Fibroblast of skin of abdomen (primary cell): ENCODE results near the gene JAKMIP2.

Experiments
- DNase-seq: peaks from one replicate; pipeline ENCODE4 v3.0.0-alpha.2; 2013

The JAKMIP2 gene

DNA sequence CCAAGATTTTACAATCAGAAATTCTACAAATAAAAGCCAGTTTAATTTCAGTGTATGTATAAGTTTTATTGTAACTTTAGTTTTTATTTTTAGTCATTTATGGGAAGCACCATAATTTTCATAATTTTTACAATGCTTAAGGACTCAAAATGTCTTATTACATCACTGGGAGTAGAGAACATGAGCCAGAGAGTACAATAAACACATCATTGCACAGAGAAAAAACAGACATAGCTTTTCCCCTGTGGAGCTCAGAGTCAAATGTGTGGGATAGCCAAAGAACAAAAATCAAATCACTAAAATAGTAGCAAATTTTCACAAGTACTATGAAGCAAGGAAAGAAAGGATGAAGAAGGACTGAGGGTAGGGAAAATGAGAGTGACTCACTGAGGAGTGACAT lies 5.5 kb upstream of the JAKMIP2 start:
- DNase-seq = no peak

- DNase-seq = no peak
Measured at GRCh38 chr5:147786142-147786541, 3.6 kb upstream of the JAKMIP2 start.

DNA sequence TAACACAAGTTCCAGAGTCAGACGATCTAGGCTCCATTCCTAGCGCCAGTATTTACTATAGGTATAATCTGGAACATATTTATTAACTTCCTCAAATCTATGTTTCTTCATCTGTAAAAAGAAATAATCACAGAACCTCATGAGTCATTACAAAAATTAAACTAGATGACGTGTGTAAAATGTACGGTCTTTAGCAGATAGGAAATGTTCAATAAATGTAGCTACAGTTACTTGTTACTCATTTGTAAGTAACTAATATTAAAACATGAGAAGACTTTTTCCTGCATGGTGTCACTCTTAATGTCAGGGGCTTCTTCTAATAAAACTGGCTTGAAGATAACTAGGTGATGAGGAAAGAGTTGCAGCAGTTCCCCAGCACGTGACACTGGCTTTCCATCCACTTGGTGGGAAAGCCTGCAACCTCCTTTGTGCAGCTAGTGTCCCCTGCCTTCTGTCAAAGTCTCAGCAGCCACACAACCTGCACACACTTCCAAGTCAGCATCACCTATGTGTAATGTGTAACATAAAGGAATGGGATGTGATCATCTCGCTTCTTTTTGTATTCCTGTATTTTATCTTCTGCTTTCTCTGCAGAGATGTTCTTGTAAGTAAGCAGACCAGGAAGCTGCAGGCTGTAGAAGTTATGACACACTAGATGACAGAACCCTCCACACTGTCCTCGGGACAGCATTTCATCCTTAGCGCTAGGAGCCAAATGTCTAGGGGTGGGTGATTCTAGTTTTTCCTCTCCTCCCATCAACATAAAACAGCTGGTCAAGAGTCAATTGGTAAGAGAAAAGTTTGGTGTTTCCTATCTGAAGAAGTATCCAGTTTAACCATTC lies 1.8 kb upstream of the JAKMIP2 start:
- no peak for DNase-seq

DNA sequence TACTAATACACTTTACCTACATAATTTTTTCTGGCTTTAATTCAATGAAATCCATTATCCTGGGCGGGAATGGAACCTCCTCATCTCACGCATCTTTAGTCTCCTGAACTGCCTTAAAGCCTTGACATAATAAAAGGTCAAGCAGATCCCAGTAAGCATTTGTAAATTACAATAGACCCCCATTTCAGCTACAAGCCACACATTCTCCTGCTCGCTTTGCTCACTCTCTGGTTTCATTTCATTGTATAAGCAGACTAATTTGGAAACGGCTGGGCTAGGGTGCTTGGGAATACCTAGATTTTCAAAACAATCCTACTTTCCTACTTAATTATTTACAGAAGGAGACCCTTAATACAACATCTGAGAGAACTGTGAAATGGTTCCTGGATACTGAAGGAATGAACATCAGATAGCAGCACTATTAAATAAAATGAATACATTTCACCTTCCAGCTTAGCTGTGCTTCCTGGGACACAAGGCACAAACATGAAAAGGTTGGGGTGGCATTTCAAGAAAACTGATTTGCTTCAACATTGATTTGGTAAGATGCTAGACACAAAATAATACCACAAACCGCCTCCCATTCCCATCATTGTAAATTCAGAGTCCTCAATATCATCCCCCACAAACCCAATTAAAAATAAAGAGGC lies 1.5 kb downstream of the JAKMIP2 start:
- DNase-seq = no peak

DNA sequence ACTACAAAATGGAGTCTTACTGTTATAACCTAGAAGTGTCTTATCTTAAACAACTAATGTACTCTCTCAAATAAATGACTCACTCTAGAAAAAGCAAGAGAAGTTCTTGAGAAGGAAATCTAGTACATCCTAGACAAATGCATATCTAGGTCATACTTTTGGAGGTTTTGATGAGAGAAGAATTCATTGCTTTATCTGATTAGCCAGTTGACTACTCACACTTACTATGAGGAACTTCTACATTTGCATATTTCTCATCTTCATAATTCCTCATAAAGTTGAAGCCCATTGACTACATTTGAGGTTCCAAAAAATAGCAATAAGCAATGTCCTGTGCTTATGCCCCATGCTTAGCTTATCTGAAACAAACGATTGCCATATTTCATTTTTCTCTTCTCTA lies 2.8 kb downstream of the JAKMIP2 start:
- no peak for DNase-seq

DNA sequence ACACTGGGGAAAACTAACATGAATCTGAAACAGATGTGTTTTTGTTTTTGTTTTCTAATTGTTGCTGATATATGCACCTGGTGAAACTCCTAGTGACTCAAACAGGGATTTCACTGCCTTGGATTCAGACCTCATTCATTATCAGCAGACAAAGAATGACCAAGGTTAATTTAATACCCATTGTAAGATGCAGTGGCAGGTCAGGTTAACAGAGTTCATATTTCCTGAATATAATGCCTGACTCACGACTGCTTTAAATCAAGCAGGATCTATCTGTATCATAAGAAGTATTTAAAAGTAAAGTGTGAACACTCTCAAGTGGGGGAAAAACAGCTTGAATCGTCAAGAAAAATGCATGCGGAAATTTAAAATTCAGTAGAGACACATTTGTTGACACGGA lies 5.5 kb downstream of the JAKMIP2 start:
- no peak for DNase-seq

DNA sequence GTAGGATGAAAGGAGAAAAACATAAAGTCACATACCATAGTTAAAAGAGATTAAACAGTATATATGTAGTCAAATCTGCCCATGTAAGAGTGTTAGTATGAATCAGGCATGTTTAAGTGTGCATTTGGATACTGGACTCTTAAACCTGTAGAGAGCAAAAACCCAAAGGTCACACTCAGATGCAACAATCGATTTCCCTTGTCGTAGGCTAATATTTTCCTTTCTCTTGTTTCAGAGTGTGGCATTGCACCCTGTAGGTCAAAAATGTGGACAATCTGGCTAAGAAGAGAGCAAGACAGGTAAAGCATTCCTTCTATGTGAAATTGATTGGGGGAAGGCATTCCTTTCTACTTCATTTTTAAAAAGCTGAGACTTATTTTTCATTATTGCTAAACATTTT lies 8.9 kb downstream of the JAKMIP2 start:
- DNase-seq = no peak

GRCh38 chr5:147773139-147773538 lies 9.4 kb downstream of the JAKMIP2 start:
- DNase-seq = no peak

- DNase-seq = no peak
Measured at GRCh38 chr5:147767048-147767447, 15.5 kb downstream of the JAKMIP2 start.

DNA sequence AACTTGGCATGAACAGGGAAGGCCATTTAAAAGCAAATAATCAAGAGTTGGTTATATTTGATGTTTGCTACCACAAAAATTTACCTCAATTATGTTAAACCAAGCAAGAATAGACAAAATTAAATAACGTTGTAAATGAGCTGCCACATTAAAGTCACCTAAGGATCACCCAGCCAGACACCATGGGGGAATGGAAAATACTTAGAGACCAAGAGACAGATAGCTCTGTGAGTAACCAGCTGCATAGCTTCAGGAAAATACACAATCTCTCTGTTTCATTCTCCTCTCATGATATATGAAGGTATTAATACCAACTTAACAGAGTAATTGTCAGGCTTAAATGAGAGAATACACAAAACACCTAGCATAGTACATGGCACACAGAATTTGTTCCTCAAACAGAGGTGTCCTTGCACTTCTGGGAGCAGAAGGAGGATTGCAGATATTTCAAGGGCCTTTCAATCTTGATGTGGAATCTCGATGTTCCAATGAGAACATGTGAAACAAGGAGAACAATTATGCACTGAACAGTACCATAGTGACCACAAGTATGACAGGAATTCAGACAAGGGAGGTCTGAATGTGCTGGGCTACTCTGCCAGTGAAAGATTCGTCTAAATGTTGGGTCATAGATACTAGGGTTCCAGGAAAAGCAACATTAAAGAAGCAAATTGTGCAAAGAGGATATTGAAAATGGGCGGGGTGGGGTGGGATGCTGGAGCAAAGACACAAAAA lies 18.6 kb downstream of the JAKMIP2 start:
- peak; percentile 59 for DNase-seq

DNA sequence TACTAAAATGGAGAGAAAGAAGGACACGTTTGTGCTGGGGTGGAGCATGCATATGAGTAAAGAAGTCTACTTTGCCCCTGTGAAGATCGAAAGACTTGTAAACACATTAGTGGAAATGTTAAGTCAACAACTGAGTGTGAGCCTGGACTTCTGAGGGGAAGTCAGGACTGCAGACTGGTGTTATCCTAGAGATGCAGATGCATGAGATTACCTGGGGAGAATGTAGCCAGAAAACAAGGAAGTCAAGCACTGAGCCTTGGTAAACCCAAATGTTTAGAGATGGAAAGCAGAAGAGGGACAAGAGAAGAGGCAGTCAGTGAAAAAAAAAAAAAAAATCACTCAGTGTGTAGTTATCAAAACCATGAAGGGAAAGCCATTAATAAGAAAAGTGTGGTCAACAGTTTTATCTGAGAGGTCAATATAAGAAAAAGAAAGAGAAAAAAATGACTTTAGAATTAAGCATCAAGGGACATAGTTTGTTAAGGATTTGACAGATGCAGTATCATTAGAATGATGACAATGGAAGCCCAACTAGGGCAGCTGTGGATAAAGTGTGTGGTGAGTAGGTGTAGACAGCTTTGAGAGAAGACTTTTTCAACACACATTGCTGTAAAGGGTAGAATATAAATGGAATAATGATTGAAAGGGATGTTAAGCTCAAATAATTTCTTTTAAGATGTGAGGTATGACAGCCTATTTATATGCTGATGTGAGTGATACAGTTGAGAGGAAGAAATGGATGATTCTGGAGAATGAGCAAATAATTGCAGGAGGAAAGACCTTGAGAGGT lies 22.2 kb downstream of the JAKMIP2 start:
- DNase-seq = no peak

DNA sequence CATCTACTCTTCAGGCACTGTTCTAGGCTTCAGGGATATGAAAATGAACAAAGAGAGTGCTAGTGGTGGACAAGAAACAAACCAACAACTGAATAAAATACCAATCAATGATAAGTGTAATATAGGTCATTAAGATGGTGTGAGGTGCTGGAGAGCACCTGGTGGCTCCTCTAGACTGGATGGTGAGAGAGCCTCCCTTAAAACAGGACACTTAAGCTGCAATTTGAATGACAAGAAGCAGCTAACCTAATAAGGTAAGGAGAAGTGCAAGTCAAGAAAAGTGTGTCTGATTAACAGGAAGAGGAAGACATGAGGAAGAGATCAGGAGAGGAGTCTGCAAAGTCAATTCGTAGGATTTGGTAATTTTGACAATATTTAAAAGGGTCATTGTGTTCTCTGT lies 23.1 kb downstream of the JAKMIP2 start:
- DNase-seq = no peak

DNA sequence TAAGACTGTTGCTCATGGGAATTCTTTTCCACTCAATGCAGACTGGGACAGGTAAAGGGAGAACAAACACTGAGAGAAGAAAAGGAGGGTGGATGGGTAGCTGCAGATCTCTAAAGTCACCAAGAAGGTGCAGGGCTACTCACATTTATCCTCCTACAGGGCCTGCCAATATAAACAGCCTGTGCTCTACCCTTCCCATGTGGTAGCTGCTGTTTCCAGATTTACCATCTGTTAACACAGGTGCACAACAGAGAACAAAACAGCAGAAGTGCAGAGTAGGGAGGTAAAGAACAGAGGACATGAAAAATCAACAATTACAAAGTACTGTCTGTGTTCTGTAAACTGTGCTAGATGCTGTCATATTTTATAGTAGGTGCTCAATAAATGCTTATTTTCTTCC lies 26.0 kb downstream of the JAKMIP2 start:
- DNase-seq = no peak

- no peak for DNase-seq
Measured at GRCh38 chr5:147754372-147755122, 28.0 kb downstream of the JAKMIP2 start.

- peak; percentile 3 for DNase-seq
Measured at GRCh38 chr5:147753765-147754164, 28.8 kb downstream of the JAKMIP2 start.

DNA sequence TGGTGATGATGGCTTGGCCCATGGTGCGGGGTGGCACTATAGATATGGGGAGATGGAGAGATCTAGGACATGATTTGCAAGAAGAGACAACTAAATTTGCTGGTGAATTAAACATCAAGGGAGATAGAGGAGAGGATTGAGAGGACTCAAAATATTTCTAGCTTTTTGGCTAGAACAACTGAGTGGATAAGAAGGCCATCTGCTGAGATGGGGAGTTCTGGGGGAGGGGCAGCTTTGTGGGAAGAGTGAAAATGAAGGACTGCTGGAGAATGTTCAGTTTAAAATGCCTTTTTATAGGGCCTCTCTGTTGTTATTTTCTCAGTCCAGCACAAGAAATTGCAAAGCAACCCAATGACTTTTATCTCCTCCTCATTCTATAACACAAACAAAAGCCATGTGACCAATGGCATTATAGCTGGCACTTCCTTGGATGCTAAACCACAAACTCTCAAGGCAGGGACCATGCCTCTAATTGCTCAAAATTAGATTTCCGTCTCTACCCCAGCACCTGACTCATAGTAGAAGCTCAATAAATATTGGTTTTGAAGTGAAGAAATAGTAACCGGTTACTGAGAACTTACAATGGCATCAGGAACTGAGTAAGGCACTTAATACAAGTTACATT lies 29.8 kb downstream of the JAKMIP2 start:
- no peak for DNase-seq

DNA sequence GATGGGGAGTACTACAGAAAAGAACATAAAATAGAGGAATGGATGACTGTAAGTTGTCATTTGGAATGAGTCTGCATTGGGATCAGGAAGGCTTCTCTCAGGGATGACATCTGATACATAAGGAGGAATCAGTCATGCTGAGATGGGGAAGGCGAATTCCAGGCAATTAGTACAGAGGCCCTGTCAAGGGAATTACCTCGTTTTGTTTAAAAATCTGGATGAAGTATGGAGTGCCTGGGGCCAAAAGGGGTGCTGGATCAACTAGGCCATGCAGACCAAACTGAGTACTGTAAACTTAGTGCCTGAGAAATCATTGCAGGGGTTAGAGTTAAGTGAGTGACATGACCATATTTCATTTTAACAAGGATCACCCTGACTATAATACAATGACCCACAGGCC lies 30.5 kb downstream of the JAKMIP2 start:
- DNase-seq = no peak

DNA sequence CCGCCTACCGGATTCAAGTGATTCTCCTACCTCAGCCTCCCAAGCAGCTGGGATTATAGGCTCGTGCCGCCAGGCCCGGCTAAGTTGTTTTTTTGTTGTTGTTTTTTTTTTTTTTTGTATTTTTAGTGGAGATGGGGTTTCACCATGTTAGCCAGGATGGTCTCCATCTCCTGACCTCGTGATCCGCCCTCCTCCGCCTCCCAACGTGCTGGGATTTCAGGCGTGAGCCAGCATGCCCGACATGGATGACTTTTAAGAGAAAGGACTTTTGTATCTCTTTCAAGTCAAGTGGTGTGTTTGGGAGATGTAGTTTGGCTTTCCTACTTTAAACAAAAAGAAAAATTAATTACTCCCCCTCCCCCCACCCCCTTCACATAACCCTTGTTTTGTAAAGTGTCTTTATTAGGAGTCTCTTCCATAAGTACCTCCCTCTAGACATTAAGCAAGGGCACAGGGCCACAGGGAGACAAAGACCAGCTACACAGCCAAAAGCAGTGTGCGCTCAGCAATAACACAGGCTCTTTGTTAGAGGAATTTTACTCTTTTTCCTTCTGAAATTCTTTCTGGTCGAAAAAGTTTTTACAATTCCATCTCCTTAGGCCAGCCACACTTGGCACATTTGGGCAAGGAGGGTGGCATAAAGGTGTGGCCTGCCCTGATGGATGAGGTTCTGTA lies 31.2 kb downstream of the JAKMIP2 start:
- no peak for DNase-seq

DNA sequence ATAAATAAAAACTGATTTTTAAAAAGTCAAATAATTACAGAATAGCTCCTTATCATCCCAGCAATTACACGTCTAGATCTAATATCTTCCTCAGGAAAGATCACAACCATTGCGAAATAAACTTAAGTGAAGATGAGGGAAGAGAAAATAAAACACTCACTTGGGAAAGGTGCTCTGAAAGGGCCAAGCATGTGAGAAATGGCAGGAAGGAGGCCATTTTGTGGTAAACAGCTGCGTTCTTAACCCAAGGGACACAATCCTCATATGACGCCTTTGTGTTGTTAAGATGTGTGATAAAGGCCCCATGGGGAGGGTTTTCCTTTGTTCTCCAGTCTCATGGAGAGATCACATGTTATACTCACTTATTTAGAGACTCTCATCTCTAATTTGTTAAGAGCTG lies 32.5 kb downstream of the JAKMIP2 start:
- no peak for DNase-seq

DNA sequence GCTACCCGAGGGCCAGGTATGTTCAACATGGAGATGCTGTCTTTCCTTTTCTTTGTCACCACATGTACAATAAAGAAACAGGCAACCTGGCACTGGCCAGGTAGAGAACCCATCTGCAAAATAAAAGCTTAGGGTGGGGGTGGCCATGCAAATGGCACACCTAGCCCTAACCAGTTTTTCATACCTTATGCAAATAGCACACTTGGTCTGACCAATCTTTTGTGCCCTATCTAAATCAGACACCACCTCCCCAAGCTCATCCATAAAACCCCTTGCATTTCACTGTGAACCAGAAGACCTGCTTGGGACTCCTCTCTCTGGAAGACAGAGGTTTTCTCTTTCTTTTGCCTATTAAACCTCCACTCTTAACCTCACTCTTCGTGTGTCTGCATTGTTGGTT lies 33.9 kb downstream of the JAKMIP2 start:
- DNase-seq = no peak

- DNase-seq = no peak
Measured at GRCh38 chr5:147746986-147747385, 35.5 kb downstream of the JAKMIP2 start.
